Measurements from ENCODE around the gene TLCD3B. TPM values are rescaled to one million over a fixed set of nuclear protein-coding genes. Genes with fewer than 3 reads are reported as not detected.

TLCD3B gene
- polyA plus RNA-seq, 1 donor from 2014 or later: 18.9 TPM

DNA sequence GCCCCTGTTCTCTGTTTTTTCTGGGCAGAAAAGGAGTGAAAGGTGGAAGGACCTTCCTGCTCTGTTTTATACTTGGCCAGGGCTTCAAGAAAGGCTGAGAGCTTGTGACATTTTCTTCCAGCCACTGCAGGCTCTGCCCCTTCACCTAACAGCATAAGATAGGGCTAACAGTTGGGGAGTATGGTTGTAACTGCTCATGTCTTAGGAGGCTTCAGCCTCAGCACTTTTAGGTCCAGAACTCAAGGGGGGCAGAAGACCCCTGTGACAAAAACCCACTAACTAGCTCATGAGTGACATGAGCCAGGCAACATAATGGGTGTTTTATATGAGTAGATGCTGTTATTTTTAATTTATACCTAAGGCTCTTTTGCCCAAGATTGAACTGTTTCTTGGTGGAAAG is 39.4 kb upstream of the TLCD3B start:
- H3K4me3 ChIP-seq (ENCODE audit: low read length): no peak overlapping the region
- H3F3A ChIP-seq (ENCODE audit: insufficient read depth, low read length, poor library complexity, severe bottlenecking): no peaks in the 10 kb centered on the region
- no peaks in the 10 kb centered on the region for H3K36me3 ChIP-seq (ENCODE audit: insufficient read depth, low read length)
- H3K9me3 ChIP-seq (ENCODE audit: low read length): no peaks in the 10 kb centered on the region
- no peaks in the 10 kb centered on the region for H4K20me1 ChIP-seq (ENCODE audit: insufficient read depth)
- no peak overlapping the region for H3K27ac ChIP-seq (ENCODE audit: low read length)
- no peak overlapping the region for H3K9ac ChIP-seq (ENCODE audit: low read length)
- H3K9me2 ChIP-seq (ENCODE audit: insufficient read depth, low read length): no peaks in the 10 kb centered on the region
- TF ChIP-seq EP300 (conservative IDR thresholded peaks at IDR 0.05; ENCODE audit: poor library complexity, severe bottlenecking) (no peak), EZH2 (IDR thresholded peaks at IDR 0.05; ENCODE audit: borderline replicate concordance, insufficient read depth, low read length, poor library complexity, severe bottlenecking) (no peak), SMC3 (conservative IDR thresholded peaks at IDR 0.05; ENCODE audit: poor library complexity) (no peak), TAF1 (IDR thresholded peaks at IDR 0.05; ENCODE audit: low read depth) (no peak), MXI1 (conservative IDR thresholded peaks at IDR 0.05; ENCODE audit: poor library complexity, severe bottlenecking) (no peak), POLR2AphosphoS5 (IDR thresholded peaks at IDR 0.05) (no peak), RAD21 (conservative IDR thresholded peaks at IDR 0.05) (no peak)
- TF ChIP-seq, protein P1, sequence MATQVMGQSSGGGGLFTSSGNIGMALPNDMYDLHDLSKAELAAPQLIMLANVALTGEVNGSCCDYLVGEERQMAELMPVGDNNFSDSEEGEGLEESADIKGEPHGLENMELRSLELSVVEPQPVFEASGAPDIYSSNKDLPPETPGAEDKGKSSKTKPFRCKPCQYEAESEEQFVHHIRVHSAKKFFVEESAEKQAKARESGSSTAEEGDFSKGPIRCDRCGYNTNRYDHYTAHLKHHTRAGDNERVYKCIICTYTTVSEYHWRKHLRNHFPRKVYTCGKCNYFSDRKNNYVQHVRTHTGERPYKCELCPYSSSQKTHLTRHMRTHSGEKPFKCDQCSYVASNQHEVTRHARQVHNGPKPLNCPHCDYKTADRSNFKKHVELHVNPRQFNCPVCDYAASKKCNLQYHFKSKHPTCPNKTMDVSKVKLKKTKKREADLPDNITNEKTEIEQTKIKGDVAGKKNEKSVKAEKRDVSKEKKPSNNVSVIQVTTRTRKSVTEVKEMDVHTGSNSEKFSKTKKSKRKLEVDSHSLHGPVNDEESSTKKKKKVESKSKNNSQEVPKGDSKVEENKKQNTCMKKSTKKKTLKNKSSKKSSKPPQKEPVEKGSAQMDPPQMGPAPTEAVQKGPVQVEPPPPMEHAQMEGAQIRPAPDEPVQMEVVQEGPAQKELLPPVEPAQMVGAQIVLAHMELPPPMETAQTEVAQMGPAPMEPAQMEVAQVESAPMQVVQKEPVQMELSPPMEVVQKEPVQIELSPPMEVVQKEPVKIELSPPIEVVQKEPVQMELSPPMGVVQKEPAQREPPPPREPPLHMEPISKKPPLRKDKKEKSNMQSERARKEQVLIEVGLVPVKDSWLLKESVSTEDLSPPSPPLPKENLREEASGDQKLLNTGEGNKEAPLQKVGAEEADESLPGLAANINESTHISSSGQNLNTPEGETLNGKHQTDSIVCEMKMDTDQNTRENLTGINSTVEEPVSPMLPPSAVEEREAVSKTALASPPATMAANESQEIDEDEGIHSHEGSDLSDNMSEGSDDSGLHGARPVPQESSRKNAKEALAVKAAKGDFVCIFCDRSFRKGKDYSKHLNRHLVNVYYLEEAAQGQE (IDR thresholded peaks at IDR 0.05; ENCODE audit: borderline replicate concordance): no peak
- TF ChIP-seq, protein P2, sequence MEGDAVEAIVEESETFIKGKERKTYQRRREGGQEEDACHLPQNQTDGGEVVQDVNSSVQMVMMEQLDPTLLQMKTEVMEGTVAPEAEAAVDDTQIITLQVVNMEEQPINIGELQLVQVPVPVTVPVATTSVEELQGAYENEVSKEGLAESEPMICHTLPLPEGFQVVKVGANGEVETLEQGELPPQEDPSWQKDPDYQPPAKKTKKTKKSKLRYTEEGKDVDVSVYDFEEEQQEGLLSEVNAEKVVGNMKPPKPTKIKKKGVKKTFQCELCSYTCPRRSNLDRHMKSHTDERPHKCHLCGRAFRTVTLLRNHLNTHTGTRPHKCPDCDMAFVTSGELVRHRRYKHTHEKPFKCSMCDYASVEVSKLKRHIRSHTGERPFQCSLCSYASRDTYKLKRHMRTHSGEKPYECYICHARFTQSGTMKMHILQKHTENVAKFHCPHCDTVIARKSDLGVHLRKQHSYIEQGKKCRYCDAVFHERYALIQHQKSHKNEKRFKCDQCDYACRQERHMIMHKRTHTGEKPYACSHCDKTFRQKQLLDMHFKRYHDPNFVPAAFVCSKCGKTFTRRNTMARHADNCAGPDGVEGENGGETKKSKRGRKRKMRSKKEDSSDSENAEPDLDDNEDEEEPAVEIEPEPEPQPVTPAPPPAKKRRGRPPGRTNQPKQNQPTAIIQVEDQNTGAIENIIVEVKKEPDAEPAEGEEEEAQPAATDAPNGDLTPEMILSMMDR (IDR thresholded peaks at IDR 0.05; ENCODE audit: poor library complexity, severe bottlenecking): no peak
- H3K4me2 ChIP-seq (ENCODE audit: low read length): no peak overlapping the region
- no peak overlapping the region for H2AFZ ChIP-seq (ENCODE audit: low read depth, low read length)
- H3K79me2 ChIP-seq (replicated peaks; ENCODE audit: insufficient read depth, low read length): peaks cover 11% of the 10 kb centered on the region
- no peaks in the 10 kb centered on the region for H3K27me3 ChIP-seq (ENCODE audit: insufficient read depth, low read depth, low read length)

DNA sequence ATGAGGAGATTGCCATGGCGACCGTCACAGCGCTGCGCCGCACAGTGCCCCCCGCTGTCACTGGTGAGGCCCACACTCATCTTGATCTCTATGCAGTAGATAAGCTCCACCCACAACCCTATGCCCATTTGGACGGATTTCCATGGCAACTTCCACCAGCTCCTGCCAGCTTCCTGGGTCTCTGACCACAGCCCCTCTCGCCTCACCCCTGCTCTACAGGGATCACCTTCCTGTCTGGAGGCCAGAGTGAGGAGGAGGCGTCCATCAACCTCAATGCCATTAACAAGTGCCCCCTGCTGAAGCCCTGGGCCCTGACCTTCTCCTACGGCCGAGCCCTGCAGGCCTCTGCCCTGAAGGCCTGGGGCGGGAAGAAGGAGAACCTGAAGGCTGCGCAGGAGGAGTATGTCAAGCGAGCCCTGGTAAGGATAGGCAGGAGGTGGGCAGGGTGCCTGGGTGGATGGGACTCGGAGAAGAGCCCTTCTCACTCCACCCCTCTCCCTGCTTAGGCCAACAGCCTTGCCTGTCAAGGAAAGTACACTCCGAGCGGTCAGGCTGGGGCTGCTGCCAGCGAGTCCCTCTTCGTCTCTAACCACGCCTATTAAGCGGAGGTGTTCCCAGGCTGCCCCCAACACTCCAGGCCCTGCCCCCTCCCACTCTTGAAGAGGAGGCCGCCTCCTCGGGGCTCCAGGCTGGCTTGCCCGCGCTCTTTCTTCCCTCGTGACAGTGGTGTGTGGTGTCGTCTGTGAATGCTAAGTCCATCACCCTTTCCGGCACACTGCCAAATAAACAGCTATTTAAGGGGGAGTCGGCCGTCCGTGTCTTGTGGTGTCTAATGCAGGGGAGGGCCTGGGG is 38.8 kb upstream of the TLCD3B start:
- Histone ChIP-seq H3K4me3 (ENCODE audit: low read length) (no peak overlapping the region), H3K9me2 (ENCODE audit: insufficient read depth, low read length) (no peaks in the 10 kb centered on the region), H3K9me3 (ENCODE audit: low read length) (no peaks in the 10 kb centered on the region), H4K20me1 (ENCODE audit: insufficient read depth) (no peaks in the 10 kb centered on the region), H3K27ac (ENCODE audit: low read length) (no peak overlapping the region), H3K79me2 (replicated peaks; ENCODE audit: insufficient read depth, low read length) (peaks cover 11% of the 10 kb centered on the region), H3K4me2 (ENCODE audit: low read length) (no peak overlapping the region), H3K9ac (ENCODE audit: low read length) (no peak overlapping the region), H3K36me3 (ENCODE audit: insufficient read depth, low read length) (no peaks in the 10 kb centered on the region), H2AFZ (ENCODE audit: low read depth, low read length) (no peak overlapping the region), H3F3A (ENCODE audit: insufficient read depth, low read length, poor library complexity, severe bottlenecking) (no peaks in the 10 kb centered on the region), H3K27me3 (ENCODE audit: insufficient read depth, low read depth, low read length) (no peaks in the 10 kb centered on the region)
- no peak for TF ChIP-seq SMC3 (conservative IDR thresholded peaks at IDR 0.05; ENCODE audit: poor library complexity)
- no peak for TF ChIP-seq EP300 (conservative IDR thresholded peaks at IDR 0.05; ENCODE audit: poor library complexity, severe bottlenecking)
- TF ChIP-seq RAD21 (conservative IDR thresholded peaks at IDR 0.05): no peak
- TF ChIP-seq TAF1 (IDR thresholded peaks at IDR 0.05; ENCODE audit: low read depth): no peak
- no peak for TF ChIP-seq EZH2 (IDR thresholded peaks at IDR 0.05; ENCODE audit: borderline replicate concordance, insufficient read depth, low read length, poor library complexity, severe bottlenecking)
- no peak for TF ChIP-seq MXI1 (conservative IDR thresholded peaks at IDR 0.05; ENCODE audit: poor library complexity, severe bottlenecking)
- TF ChIP-seq, protein P2 (IDR thresholded peaks at IDR 0.05; ENCODE audit: poor library complexity, severe bottlenecking): no peak
- no peak for TF ChIP-seq POLR2AphosphoS5 (IDR thresholded peaks at IDR 0.05)
- TF ChIP-seq, protein P1 (IDR thresholded peaks at IDR 0.05; ENCODE audit: borderline replicate concordance): no peak

Measured in neural cell (in vitro differentiated cells).